H9 (cell line): ENCODE data around the gene TPCN2. TPM values are rescaled to one million over a fixed set of nuclear protein-coding genes. Genes with fewer than 3 reads are reported as not detected.
A peak's percentile ranks its signal among the peaks of the same experiment; 100 is the strongest.

Experiments
- DNase-seq: peaks from one replicate; pipeline ENCODE4 v3.0.0-alpha.2; 2017
- H2AFZ ChIP-seq: one replicate; pipeline ENCODE4 v1.6.1; 2013; ENCODE audit warnings: mild to moderate bottlenecking, low read length, control low read depth, moderate library complexity
- H2AK5ac ChIP-seq: 2 replicates; pipeline ENCODE4 v1.6.1; 2013; ENCODE audit warnings: low read length, control low read depth, mixed read lengths; ENCODE audit not compliant: insufficient read length
- H2BK120ac ChIP-seq: one replicate; pipeline ENCODE4 v1.6.1; 2013; ENCODE audit warnings: low read depth, mild to moderate bottlenecking, low read length, control low read depth, inconsistent platforms; ENCODE audit not compliant: poor library complexity, severe bottlenecking
- H2BK12ac ChIP-seq: 2 replicates; pipeline ENCODE4 v1.6.1; 2013; ENCODE audit warnings: low read length, control low read depth, mixed read lengths, low read depth; ENCODE audit not compliant: insufficient read length
- H2BK15ac ChIP-seq: 2 replicates; pipeline ENCODE4 v1.6.1; 2013; ENCODE audit warnings: low read depth, low read length, control low read depth
- H2BK20ac ChIP-seq: one replicate; pipeline ENCODE4 v1.6.1; 2013; ENCODE audit warnings: low read depth, mild to moderate bottlenecking, low read length, control low read depth, inconsistent platforms; ENCODE audit not compliant: poor library complexity, severe bottlenecking
- H2BK5ac ChIP-seq: 2 replicates; pipeline ENCODE4 v1.6.1; 2013; ENCODE audit warnings: low read length, control low read depth, mixed read lengths; ENCODE audit not compliant: insufficient read length
- H3K14ac ChIP-seq: 2 replicates; pipeline ENCODE4 v1.6.1; 2013; ENCODE audit warnings: low read length, control low read depth; ENCODE audit not compliant: insufficient read depth
- H3K18ac ChIP-seq: 2 replicates; pipeline ENCODE4 v1.6.1; 2013; ENCODE audit warnings: low read depth, mild to moderate bottlenecking, mixed read lengths, low read length, control low read depth; ENCODE audit not compliant: insufficient read length
- H3K23ac ChIP-seq: 2 replicates; pipeline ENCODE4 v1.6.1; 2013; ENCODE audit warnings: low read length, control low read depth, mixed read lengths, low read depth; ENCODE audit not compliant: insufficient read length
- H3K23me2 ChIP-seq: 2 replicates; pipeline ENCODE4 v1.6.1; 2013; ENCODE audit warnings: low read depth, mild to moderate bottlenecking, mixed read lengths, low read length, control low read depth; ENCODE audit not compliant: insufficient read length, poor library complexity, severe bottlenecking
- H3K27ac ChIP-seq: 2 replicates; pipeline ENCODE4 v1.5.1; 2013; ENCODE audit warnings: low read length, control low read depth, mixed read lengths, low read depth; ENCODE audit not compliant: insufficient read length
- H3K27me3 ChIP-seq: 2 replicates; pipeline ENCODE4 v1.6.1; 2013; ENCODE audit warnings: low read length, control low read depth, inconsistent platforms; ENCODE audit not compliant: insufficient read depth
- H3K4ac ChIP-seq: 2 replicates; pipeline ENCODE4 v1.6.1; 2013; ENCODE audit warnings: low read depth, mild to moderate bottlenecking, control low read depth, inconsistent platforms, low read length, moderate library complexity
- H3K4me1 ChIP-seq: 2 replicates; pipeline ENCODE4 v1.6.1; 2013; ENCODE audit warnings: low read length, control low read depth, inconsistent platforms; ENCODE audit not compliant: insufficient read depth
- H3K4me2 ChIP-seq: 2 replicates; pipeline ENCODE4 v1.6.1; 2013; ENCODE audit warnings: low read length, control low read depth, mixed read lengths; ENCODE audit not compliant: insufficient read length, insufficient read depth
- H3K56ac ChIP-seq: 2 replicates; pipeline ENCODE4 v1.6.1; 2013; ENCODE audit warnings: low read depth, mild to moderate bottlenecking, mixed read lengths, low read length, control low read depth; ENCODE audit not compliant: insufficient read length
- H3K79me1 ChIP-seq: 2 replicates; pipeline ENCODE4 v1.6.1; 2013; ENCODE audit warnings: low read depth, mild to moderate bottlenecking, moderate library complexity, low read length, control low read depth, inconsistent platforms; ENCODE audit not compliant: insufficient read depth, poor library complexity, severe bottlenecking
- H3K79me2 ChIP-seq: 2 replicates; pipeline ENCODE4 v1.6.1; 2013; ENCODE audit warnings: low read length, control low read depth, inconsistent platforms; ENCODE audit not compliant: insufficient read depth
- H3K9ac ChIP-seq: 2 replicates; pipeline ENCODE4 v1.6.1; 2013; ENCODE audit warnings: low read length, control low read depth, mixed read lengths; ENCODE audit not compliant: insufficient read length; ENCODE audit errors: extremely low read depth
- H3K9me3 ChIP-seq: one replicate; pipeline ENCODE4 v1.6.1; 2013; ENCODE audit warnings: low read depth, low read length, inconsistent platforms; ENCODE audit not compliant: control insufficient read depth
- H3T11ph ChIP-seq: one replicate; pipeline ENCODE4 v1.6.1; 2013; ENCODE audit warnings: mild to moderate bottlenecking, low read length, control low read depth, inconsistent platforms
- H4K20me1 ChIP-seq: one replicate; pipeline ENCODE4 v1.6.1; 2013; ENCODE audit not compliant: control insufficient read depth, insufficient read length, insufficient read depth
- H4K5ac ChIP-seq: 2 replicates; pipeline ENCODE4 v1.6.1; 2013; ENCODE audit warnings: low read depth, mild to moderate bottlenecking, mixed read lengths, low read length, control low read depth; ENCODE audit not compliant: insufficient read length
- H4K8ac ChIP-seq: replicated peaks from 2 replicates; pipeline ENCODE4 v1.6.1; 2013; ENCODE audit warnings: low read length, control low read depth, mixed read lengths, low read depth; ENCODE audit not compliant: insufficient read length
- H4K91ac ChIP-seq: 2 replicates; pipeline ENCODE4 v1.6.1; 2013; ENCODE audit warnings: low read depth, mild to moderate bottlenecking, moderate library complexity, mixed read lengths, low read length, control low read depth; ENCODE audit not compliant: insufficient read length
- H3K27ac Mint-ChIP-seq, 3 experiments: 2 replicates in 2 of 3; 3 replicates in 1 of 3; pipeline ENCODE4 v1.8.0; 2020 to 2021; ENCODE audit warnings: mixed read lengths in 3 of 3, mild to moderate bottlenecking in 1 of 3, moderate library complexity in 1 of 3
- H3K27me3 Mint-ChIP-seq: 2 replicates; pipeline ENCODE4 v1.8.0; 2021; ENCODE audit warnings: low read depth, mild to moderate bottlenecking, moderate library complexity, mixed read lengths
- H3K36me3 Mint-ChIP-seq, 3 experiments: 2 replicates in 2 of 3; 3 replicates in 1 of 3; pipeline ENCODE4 v1.8.0; 2020 to 2021; ENCODE audit warnings: low read depth in 3 of 3, mixed read lengths in 3 of 3; ENCODE audit not compliant: insufficient read depth in 1 of 3
- H3K4me1 Mint-ChIP-seq, 2 experiments: 2 replicates each; pipeline ENCODE4 v1.8.0; 2020; ENCODE audit warnings: mixed read lengths in 2 of 2
- H3K4me3 Mint-ChIP-seq, 2 experiments: 2 replicates in 1 of 2; 3 replicates in 1 of 2; pipeline ENCODE4 v1.8.0; 2020 to 2021; ENCODE audit warnings: mild to moderate bottlenecking in 2 of 2, mixed read lengths in 2 of 2, moderate library complexity in 1 of 2
- H3K9me3 Mint-ChIP-seq, 2 experiments: 2 replicates in 1 of 2; 3 replicates in 1 of 2; pipeline ENCODE4 v1.8.0; 2020; ENCODE audit warnings: mild to moderate bottlenecking in 2 of 2, mixed read lengths in 2 of 2, moderate library complexity in 1 of 2
- CTCF ChIP-seq: fragments of 200-600 bp; sonication (generic); conservative IDR thresholded peaks from 3 replicates; pipeline ENCODE4 v1.8.0; 2021; ENCODE audit warnings: antibody characterized with exemption, mild to moderate bottlenecking
- WGBS: extraction: QIAGEN DNeasy Blood & Tissue Kit; methylation state at CpG from one replicate; pipeline ENCODE4 v1.1.7; 2013; ENCODE audit warnings: missing lambda C conversion rate, low lambda C conversion rate, mixed read lengths; ENCODE audit not compliant: insufficient read length; ENCODE audit errors: extremely low coverage; 5-methylcytosine and 5-hydroxymethylcytosine counted together
- total RNA-seq: library from RNA; stranded (reverse); gene quantifications from 2 replicates; pipeline ENCODE4 v1.2.1, GENCODE V29; 2021

The TPCN2 gene
- total RNA-seq, 1 experiment from 2014 or later: 16.8 TPM

- Histone ChIP-seq H3K79me2 (no peaks in the 10 kb centered on the region; the same call in 1 of the 2 replicates), H3K4ac (no peak overlapping the region), H3K79me1 (no peaks in the 10 kb centered on the region), H2BK20ac (no peak overlapping the region), H2BK15ac (no peak overlapping the region), H3K9me3 (no peaks in the 10 kb centered on the region), H2BK120ac (no peak overlapping the region), H3K56ac (no peak overlapping the region), H3K4me2 (no peak overlapping the region), H3K23ac (no peak overlapping the region), H3T11ph (no peak overlapping the region), H2AFZ (no peak overlapping the region), H2BK5ac (no peak overlapping the region), H3K23me2 (no peaks in the 10 kb centered on the region), H3K27me3 (no peaks in the 10 kb centered on the region), H3K27ac (no peak overlapping the region), H3K18ac (no peak overlapping the region), H4K5ac (no peak overlapping the region), H4K20me1 (peaks cover 4% of the 10 kb centered on the region), H2BK12ac (no peak overlapping the region), H2AK5ac (no peak overlapping the region), H3K4me1 (no peaks in the 10 kb centered on the region), H3K9ac (no peak overlapping the region), H4K8ac (no peak overlapping the region), H3K14ac (no peak overlapping the region), H4K91ac (no peak overlapping the region)
- Mint-ChIP-seq H3K4me3 (no peak overlapping the region), H3K36me3 (peaks cover 3 to 25% (median 6%) of the 10 kb centered on the region in 3 experiments; a peak in 5 of 7 replicates), H3K27me3 (no peaks in the 10 kb centered on the region), H3K27ac (peak overlapping the region in 2 of 3 experiments; percentile 12 to 73; a peak in 4 of 7 replicates), H3K9me3 (no peaks in the 10 kb centered on the region), H3K4me1 (0 out of 4 replicates have a peak, but pooled peaks cover 0 to 2% of the 10 kb centered on the region in 2 experiments)
- TF ChIP-seq CTCF: no peak
- DNase-seq: no peak
- WGBS: no CpG with 5 or more reads among the region's 4 CpGs
These were observed 13.0 kb downstream of the TPCN2 start for GRCh38 chr11:69061713-69062053.
